Stomach (tissue), 4 donors: ENCODE results near the gene CTSK.

ENCODE experiments used
- EP300 ChIP-seq: sonication (generic); formaldehyde crosslinking; IDR thresholded peaks from one replicate; pipeline ENCODE4 v1.6.1; 2017; ENCODE audit warnings: antibody characterized with exemption
- POLR2A ChIP-seq, 4 donors: fragments of 450-650 bp; IDR thresholded peaks; one replicate each; pipeline ENCODE4 v1.6.1; 2016; ENCODE audit warnings: antibody characterized with exemption in 4 of 4, control low read depth in 2 of 4, mild to moderate bottlenecking in 1 of 4, moderate library complexity in 1 of 4
- TF ChIP-seq, protein P1 (sequence below), 7 experiments: fragments of 450-650 bp in 4 of 7; fragments of 200-600 bp in 3 of 7; sonication (generic) in 3 of 7; IDR thresholded peaks; one replicate each; pipeline ENCODE4 v1.5.1; 2016 to 2019; ENCODE audit warnings: antibody characterized with exemption in 7 of 7, control low read depth in 2 of 7, mild to moderate bottlenecking in 1 of 7

DNA sequence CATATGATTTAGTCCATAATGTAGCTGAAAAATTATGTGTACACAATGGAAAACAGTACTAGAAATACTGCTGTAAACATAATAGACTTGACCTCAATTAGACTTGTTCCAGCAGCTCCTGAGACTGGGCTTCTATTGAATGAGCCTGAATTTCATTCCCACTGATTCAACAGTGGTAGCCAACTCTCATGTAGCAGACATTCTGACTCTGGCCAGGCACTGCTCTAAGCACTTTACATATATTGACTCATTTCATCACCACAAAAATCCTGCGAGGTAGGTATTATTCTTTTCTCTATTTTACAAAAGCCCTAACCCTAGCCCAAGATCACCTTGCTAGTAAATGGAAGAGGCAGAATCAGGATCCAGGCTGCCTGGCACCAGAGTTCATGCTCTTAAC is 29.7 kb downstream of the CTSK start:
- TF ChIP-seq EP300 (no peak), POLR2A (IDR thresholded peaks at IDR 0.05) (no peak)
- TF ChIP-seq, protein P1, sequence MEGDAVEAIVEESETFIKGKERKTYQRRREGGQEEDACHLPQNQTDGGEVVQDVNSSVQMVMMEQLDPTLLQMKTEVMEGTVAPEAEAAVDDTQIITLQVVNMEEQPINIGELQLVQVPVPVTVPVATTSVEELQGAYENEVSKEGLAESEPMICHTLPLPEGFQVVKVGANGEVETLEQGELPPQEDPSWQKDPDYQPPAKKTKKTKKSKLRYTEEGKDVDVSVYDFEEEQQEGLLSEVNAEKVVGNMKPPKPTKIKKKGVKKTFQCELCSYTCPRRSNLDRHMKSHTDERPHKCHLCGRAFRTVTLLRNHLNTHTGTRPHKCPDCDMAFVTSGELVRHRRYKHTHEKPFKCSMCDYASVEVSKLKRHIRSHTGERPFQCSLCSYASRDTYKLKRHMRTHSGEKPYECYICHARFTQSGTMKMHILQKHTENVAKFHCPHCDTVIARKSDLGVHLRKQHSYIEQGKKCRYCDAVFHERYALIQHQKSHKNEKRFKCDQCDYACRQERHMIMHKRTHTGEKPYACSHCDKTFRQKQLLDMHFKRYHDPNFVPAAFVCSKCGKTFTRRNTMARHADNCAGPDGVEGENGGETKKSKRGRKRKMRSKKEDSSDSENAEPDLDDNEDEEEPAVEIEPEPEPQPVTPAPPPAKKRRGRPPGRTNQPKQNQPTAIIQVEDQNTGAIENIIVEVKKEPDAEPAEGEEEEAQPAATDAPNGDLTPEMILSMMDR (IDR thresholded peaks at IDR 0.05): no peak
